CD4-positive, alpha-beta T cell treated with Interleukin-6 for 4 hours (primary cell): Measurements from ENCODE around the gene CPSF4.

ENCODE experiments used
- DNase-seq: peaks from one replicate; pipeline ENCODE4 v3.0.0-alpha.2; 2020; ENCODE audit warnings: mixed read lengths

The CPSF4 gene

DNA sequence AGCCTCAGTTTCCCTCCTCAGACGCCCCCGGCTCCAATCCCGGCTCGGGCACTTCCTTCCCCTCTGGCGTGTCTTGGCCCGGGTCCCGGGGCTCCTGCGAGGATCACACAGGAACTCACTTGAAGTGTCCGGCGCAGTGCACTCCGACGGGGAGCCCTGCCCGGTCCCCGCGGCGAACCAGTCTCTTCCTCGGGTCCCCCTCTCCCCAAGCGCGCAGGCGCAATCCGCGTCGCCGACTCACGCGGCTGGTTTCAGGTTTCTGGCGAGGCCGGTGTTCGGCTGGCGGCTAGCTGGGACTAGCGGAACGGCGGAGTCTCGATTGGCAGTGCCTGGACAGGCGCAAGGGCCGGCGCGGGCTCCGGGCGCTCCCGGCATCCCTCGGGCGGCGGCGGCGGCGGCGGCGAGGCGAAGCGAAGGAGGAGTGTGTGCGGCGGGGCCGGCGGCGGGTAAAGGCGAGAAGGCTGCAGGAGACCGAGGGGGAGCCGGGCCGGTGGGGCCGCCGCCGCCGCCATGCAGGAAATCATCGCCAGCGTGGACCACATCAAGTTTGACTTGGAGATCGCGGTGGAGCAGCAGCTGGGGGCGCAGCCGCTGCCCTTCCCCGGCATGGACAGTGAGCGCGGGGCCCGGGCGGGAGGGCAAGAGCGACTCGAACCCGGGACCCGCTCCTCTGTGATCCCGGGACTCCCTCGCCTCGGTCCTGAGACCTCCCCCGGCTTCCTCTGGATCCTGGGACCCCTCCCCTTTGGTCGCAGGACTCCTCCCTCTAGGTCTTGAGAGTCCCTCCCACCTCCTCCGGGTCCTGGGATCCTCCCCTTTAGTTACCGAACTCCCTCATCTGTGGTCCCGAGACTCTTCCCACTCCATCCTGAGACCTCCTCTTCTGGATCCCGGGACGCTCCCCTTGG, at the start of gene CPSF4, which contains the start of gene PTCD1:
CPSF4 (plus strand) TSS at position 371 of the 908 bp plus-strand sequence; CDS start at position 511, 140 bp downstream.
PTCD1 (minus strand) TSS at position 226 of the 908 bp plus-strand sequence. CDS start 3,556 bp downstream, outside the sequence.
- peak; percentile 93 for DNase-seq

- DNase-seq: no peak
Measured at GRCh38 chr7:99389772-99390171, 49.0 kb upstream of the CPSF4 start.

DNA sequence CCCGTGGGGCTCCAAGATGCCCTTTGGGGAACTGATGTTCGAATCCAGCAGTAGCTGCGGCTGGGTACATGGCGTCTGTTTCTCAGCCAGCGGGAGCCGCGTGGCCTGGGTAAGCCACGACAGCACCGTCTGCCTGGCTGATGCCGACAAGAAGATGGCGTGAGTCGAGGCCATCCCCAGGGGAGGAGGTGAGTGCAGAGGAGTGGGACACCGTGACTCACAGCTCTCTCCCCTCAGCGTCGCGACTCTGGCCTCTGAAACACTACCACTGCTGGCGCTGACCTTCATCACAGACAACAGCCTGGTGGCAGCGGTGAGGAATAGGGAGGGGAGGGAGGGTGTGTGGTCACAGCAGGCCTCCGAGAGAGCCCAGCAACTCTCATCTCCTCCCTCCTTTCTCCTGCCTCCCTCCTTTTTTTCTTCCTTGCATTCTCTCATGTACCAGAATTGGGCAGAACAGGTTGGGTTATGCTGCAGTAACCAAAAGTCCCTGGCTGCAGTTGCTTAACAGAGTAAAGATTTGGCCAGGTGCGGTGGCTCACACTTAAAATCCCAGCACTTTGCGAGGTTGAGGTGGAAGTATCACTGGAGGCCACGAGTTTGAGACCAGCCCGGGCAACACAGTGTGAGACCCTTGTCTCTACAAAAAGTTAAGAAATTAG, 47.7 kb upstream of the CPSF4 start:
- DNase-seq: no peak

DNA sequence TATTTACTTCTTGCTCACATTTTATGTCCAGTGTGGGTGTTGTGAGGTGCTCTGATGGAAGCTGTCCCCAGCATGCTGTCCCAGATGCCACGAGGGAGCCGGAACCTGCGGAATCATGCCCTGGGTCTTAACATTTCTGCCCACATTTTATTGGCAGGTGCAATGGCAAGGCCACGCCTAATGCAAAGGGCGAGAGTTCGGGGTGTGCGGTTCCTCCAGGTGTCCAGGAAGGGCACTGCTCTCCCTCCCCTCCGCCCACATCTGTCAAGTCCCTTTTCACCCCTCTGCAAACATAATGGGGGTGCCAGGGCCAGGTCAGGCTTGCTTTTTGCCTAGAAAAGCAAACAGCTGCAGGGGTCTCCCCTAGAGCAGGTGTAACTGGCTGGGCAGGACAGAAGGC, 46.7 kb upstream of the CPSF4 start:
- no peak for DNase-seq

DNA sequence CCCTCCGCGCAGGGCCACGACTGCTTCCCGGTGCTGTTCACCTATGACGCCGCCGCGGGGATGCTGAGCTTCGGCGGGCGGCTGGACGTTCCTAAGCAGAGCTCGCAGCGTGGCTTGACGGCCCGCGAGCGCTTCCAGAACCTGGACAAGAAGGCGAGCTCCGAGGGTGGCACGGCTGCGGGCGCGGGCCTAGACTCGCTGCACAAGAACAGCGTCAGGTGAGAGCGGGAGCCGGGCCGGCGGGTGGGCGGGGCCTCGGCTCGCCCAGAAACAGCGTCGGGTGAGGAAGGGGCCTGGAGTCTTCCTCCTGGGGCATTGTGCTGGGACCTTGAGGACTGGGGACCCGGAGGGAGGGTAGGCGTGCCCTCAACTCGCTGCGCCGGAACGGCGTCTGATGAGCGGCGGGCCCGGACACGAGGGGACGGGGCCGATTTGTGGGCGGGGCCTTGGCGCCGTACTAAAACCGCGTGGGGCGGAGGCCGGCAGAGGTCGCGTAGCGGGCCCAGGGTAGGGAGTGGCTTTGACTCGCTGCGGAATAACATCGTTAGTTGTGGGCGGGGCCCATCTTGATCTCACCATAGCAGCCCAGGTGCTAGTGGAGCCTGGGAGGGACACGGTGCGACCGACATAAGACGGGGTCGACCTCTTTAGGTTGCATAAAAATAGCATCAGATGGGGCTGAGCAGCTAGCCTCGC, 45.9 kb upstream of the CPSF4 start:
- DNase-seq: peak; percentile 90

DNA sequence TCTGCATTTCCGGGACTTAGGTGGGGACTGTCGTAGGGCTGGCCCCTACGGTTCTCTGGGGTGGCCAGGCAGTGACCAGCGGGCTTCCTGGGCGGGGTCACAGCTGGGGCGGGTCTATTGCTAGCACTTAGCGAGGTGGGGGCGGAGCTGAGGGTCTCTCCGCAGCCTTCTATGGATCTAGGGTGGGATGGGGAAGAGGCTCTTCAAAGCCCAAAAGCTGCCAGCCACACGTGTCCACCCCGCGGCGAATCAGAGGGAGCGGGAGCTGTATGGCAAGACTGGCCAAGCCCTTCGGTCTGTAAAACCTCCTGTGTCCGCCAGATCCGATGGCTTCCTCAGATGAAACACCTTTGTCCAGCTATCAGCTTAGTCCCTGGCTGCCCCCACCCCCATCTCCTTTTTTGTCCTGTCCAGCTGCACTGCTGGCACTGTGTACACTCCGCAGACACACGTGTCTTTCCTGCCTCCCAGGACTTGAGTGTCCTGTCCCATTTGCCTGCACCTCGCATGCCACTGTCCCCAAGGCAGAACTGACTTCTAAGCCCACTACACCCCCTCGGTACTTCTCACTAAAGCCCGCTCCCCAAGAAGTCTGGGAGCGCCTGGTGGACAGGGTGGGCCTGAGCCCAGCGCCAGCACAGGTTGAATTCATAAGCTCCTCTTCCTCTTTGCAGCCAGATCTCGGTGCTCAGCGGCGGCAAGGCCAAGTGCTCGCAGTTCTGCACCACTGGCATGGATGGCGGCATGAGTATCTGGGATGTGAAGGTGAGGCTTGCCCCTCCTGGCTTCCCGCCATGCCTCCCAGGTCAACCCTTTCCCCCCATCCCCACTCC, 45.2 kb upstream of the CPSF4 start:
- DNase-seq: no peak

DNA sequence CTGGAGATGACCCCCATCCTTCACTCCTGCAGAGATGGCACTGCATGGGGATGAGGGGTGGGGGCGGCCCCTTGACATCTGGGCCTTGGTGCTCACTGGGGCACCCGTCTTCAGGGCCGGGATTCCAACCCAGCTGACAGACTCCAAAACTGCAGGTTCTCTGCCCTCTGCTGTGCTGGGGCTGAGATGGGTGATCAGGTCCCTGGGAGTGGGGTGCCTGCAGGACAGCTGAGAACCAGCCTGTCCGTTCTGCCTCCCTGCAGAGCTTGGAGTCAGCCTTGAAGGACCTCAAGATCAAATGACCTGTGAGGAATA, 44.6 kb upstream of the CPSF4 start:
- no peak for DNase-seq

DNA sequence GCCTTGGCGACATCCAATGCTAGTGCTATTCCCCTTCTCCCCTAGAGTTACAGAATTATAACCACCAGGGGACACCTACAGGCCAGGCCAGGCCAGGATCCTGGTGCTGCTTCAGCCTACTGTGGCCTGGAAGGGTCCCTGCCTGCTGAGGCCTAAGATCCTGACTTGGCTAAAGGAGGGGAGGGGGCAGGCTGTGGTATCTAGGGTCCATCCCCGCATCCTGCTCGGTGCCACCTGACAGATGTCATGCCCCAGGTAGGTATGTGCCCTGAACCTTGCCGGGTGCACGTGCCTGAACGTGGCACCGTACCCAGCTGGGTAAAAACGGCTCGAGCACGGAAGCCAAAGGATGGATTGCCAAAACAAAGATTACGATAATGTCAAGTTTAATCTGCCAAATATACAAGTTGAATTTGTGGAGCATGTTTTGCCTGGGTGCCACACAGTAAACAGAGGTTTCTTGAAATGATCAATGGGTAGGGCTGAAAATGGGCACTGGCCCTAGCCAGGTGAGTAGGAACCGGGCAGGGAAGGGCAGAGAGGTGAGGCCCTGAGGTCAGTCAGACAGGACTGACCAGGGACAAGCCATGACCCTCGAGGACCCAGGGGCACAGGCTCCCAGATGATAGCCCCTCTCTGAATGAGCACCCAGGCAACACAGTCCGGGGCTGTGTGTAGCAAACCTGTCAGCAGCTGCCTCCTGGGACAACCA, 43.0 kb upstream of the CPSF4 start:
- DNase-seq: no peak

DNA sequence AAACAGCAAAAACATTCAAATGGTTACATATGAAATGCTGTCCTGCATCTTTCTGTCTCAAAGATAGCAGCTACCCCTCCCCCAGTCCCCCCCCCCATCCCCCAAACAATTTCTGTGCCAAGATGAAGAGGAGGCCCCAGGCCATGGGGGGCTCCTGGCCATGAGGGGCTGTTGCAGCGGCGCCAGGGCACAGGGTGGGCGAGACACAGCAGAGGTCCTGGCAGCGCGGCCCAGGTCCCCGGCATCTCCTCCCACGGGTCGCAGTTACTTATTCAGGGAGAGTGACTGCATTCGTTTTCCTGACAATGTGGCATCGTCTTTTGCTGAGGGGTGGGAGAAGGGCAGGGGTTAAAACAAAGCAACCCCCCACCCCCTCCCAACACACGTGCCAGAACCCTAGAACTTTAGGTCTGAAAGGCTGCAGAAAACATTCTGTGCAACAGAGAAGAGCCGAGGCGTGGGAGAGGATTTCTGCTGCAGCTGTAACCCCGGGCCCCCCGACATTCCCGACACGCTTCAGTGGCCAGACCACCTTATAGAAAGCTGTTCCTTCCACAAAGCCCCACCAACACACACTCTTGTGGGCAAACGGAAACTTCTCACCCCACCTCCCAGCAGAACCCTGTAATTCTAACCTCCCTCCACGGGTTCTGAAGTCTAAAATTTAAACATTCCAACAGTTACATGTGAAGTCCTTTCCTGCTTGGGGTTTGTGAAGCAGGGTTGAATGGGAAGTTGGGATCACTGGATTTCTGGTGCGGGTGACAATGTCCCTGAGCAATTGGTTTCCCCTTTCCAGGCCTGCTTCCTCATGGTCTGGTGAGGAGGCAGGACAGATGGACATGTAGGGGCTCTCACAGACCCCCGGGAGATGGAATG, 42.1 kb upstream of the CPSF4 start:
- DNase-seq: no peak

DNA sequence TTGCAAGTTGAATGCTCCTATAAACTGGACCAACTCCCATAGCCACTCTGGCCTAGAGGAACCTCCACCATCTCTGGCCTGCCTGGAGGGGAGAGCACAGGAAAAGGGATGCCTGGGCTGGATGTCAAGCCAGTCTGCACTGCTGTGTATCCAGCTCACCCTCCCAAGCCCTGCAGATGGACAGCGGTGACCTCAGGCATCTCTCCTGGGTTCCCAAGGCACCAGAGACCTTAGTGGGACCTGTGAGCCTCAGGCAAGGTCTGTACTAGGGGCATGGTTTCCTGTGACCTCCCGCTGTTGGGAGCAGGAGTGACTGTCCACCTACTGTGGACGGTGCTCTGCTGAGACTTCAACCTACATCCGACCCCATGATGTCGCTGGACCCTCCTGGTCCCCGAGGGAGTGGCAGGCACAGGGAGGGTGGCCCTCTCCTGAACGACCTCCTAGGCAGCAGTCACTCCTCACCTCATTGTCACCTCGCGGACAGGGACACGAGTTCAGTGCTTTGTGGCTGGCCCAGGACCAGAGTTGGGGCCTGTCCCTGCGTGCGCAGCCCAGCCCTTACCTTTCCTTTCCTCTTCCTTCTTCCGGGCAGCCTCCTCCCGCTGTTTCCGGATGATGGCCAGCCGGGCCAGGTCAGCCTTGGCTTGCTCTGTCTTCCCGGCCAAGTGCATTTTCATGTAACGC, 41.3 kb upstream of the CPSF4 start:
- DNase-seq: no peak

GRCh38 chr7:99398891-99399445, 39.8 kb upstream of the CPSF4 start:
- no peak for DNase-seq

GRCh38 chr7:99399597-99399996, 39.1 kb upstream of the CPSF4 start:
- DNase-seq: no peak

DNA sequence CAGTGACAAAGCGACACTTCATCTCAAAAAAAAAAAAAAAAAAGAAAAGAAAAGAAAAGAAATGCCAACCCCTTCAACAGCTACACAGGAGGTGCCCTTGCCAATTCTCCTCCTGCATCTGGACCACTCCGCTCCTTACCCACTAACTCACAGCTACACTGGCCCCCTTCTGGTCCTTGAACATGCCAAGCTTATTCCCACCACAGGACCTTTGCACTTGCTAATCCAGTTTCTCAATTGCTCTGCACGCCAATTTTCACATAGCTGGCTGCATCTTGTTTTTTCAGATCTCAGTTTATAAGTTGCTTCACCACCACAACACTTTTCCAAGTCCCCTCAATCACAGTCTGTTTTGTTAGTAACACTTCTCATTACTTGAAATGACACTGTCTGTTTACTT, 35.9 kb upstream of the CPSF4 start:
- DNase-seq: no peak

DNA sequence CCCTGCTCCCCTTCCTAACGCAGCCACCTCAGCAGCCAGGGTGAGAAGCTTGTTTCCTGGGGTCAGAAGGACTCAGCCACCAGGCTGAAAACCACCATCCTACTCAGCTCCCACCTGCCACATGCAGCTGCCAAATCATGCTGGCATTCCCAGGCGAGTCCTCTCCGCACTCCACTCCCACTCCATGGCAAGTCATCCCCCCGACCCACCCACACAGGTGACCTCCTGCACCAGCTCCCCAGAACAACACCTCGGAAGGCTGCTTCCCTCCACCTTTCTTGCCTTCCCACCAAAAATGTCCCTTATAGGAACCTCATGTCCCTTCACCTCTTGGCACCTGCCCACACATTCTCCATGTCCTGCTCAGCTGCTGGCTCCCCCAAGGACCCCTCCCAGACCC, 35.0 kb upstream of the CPSF4 start:
- DNase-seq: no peak

GRCh38 chr7:99404235-99404976, 34.3 kb upstream of the CPSF4 start:
- no peak for DNase-seq

DNA sequence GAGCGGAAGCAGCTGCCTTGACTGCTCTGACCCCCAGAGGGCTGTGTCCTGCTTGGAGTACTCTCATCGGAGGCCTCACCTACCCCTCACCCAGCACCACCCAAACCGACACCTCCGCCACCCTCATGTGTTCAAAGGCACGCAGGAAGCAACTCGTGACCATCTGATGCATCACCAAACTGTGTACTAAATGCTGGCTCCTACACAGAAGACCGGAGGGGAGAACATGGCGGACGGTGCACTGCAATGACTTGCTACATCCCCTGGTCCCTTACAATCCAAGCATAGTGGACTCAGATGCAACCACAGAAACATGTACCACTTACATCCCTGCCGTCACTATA, 33.8 kb upstream of the CPSF4 start:
- no peak for DNase-seq

DNA sequence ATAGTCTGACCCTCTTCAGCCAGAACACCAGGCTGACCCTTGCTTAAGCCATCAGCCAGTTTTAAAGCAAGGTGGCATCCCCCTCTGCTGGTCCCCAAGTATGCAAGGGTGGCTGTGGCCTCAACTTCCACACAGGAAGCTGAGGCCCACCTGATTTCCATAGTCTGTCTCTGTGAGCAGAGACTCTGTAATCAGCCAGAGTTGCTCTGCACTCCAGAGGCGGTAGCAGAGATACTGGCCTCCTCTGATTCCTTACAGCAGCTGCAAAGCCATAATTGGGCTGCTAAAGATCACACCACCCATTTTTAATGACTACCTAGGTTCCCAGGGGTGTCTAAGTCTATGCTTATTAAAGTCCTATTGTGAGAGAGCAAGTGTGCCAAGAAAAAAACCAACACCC, 32.2 kb upstream of the CPSF4 start:
- no peak for DNase-seq

DNA sequence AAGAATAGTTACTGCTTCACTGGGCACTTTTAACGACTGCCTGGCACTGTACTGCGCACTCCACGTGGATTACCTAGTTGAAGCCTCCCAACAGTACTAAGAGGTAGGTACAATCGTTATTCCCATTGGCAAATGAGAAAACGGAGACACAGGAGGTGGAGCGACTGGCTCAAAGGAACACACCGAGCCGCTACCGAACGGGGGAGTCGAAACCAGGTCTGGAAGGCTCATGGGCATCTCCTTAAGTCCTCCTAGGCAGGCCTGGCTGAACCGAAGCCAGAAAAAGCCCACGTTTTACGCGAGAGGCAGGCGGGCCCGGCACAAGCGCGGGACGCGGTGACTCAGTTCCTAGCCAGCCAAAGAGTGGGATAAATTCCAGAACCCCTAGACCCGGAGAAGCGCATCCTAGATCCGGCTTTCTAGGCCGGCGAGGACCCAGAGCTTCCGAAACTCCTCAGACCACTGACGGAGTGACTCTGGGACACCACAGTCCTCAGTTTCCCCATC, 30.8 kb upstream of the CPSF4 start:
- DNase-seq: peak; percentile 33
